Stomach (tissue), 9 donors: Measurements from ENCODE around the gene GSTO2. TPM values are rescaled to one million over a fixed set of nuclear protein-coding genes. Genes with fewer than 3 reads are reported as not detected.

Source experiments
- DNase-seq, 2 donors: peaks; one replicate each; pipeline versions ENCODE4 v3.0.0 to v3.0.0-alpha.2; 2013 to 2019
- H3K27ac ChIP-seq, 5 donors: fragments of 200-600 bp in 4 of 5; sonication (generic) in 4 of 5; one replicate each; pipeline ENCODE4 v1.5.1; 2013 to 2019; ENCODE audit warnings: mild to moderate bottlenecking in 1 of 5, moderate library complexity in 1 of 5
- H3K27me3 ChIP-seq, 3 donors: fragments of 200-600 bp; sonication (generic); one replicate each; pipeline ENCODE4 v1.5.1; 2017 to 2019; ENCODE audit warnings: mixed run types in 1 of 3
- H3K36me3 ChIP-seq, 4 donors: fragments of 200-600 bp; sonication (generic); 1 replicate in 3 of 4; 2 replicates in 1 of 4; pipeline ENCODE4 v1.5.1; 2016 to 2019
- H3K4me1 ChIP-seq, 4 donors: fragments of 200-600 bp; sonication (generic); one replicate each; pipeline ENCODE4 v1.5.1; 2016 to 2019
- H3K4me3 ChIP-seq, 4 donors: fragments of 200-600 bp; sonication (generic) in 3 of 4; one replicate each; pipeline ENCODE4 v1.5.1; 2016 to 2019; ENCODE audit warnings: mild to moderate bottlenecking in 1 of 4
- H3K9me3 ChIP-seq, 4 donors: fragments of 200-600 bp; sonication (generic); one replicate each; pipeline ENCODE4 v1.5.1; 2016 to 2019
- EP300 ChIP-seq: sonication (generic); formaldehyde crosslinking; IDR thresholded peaks from one replicate; pipeline ENCODE4 v1.6.1; 2017; ENCODE audit warnings: antibody characterized with exemption
- POLR2A ChIP-seq, 4 donors: fragments of 450-650 bp; IDR thresholded peaks; one replicate each; pipeline ENCODE4 v1.6.1; 2016; ENCODE audit warnings: antibody characterized with exemption in 4 of 4, control low read depth in 2 of 4, mild to moderate bottlenecking in 1 of 4, moderate library complexity in 1 of 4
- POLR2AphosphoS5 ChIP-seq, 3 donors: sonication (generic); formaldehyde crosslinking; IDR thresholded peaks; one replicate each; pipeline ENCODE4 v1.6.1; 2016; ENCODE audit warnings: antibody characterized with exemption in 3 of 3
- WGBS, 5 donors: extraction: QIAGEN DNeasy Blood & Tissue Kit in 3 of 5; methylation state at CpG; one replicate each; pipeline versions ENCODE4 v1.1.5 to v1.1.7; 2013 to 2018; 5-methylcytosine and 5-hydroxymethylcytosine counted together
- intact Hi-C: fragments of 100-400 bp; cut with DNase I; formaldehyde crosslinking; loops from one replicate; pipeline ENCODE4 v1.15.1; 2023; ENCODE audit warnings: low total_unique reads
- polyA plus RNA-seq, 3 donors: library from polyadenylated mRNA; stranded (reverse); fragments of 200-250 nt; gene quantifications; one replicate each; pipeline ENCODE4 v1.2.3, GENCODE V29; 2013
- total RNA-seq, 5 donors: library from RNA; depleted of rRNA; stranded (reverse); fragments of >200 nt; gene quantifications; one replicate each; pipeline versions ENCODE4 v1.1.0 to v1.2.3, GENCODE V29; 2014 to 2016
- TF ChIP-seq, protein P1 (sequence below), 7 experiments: fragments of 450-650 bp in 4 of 7; fragments of 200-600 bp in 3 of 7; sonication (generic) in 3 of 7; IDR thresholded peaks; one replicate each; pipeline ENCODE4 v1.5.1; 2016 to 2019; ENCODE audit warnings: antibody characterized with exemption in 7 of 7, control low read depth in 2 of 7, mild to moderate bottlenecking in 1 of 7
- donor health status: healthy with polysubstance abuse.
- donor health status: Bipolar disorder and iron deficiency.
- donor health status: healthy.

GSTO2 gene
- total and polyA plus RNA-seq, 8 donors: under 0.01 to 26.6 (median 10.0) TPM

DNA sequence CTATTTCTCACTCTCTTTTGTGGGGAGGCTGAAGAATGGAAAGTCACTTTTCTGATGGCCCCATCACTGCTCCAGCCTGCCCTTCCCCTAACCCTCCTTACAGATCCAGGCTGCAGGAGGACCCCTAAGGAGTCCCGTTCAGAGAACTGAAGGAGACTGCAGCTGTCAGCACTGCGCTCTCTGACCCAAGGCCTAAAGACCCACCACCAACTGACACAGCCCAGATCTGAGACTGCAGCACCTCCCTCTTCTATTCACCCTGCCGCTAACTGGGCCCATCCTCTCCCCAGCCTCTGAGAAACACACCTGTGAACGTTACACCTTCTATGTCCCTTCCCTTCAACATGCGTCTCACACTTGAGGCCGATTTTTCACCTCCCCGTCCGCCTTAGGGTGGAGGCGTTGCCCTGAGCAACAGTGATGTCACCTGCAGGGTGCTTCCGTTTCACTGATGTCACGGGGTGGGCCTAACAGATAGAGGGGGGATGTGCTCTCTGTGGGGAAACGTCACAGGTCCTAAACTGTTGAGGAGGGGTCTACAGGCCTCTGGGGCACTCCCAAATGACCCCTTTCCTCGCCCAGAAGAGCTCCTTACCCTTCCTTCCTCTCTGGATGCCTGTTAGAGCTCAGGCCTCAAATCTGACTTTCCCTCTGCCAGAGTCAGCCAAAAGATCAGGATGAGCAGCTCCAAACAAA is 64.2 kb downstream of the GSTO2 start:
- intact Hi-C loops: no loop called here
- peaks cover 71 to 97% (median 88%) of the 10 kb centered on the region in 4 donors for H3K4me1 ChIP-seq

DNA sequence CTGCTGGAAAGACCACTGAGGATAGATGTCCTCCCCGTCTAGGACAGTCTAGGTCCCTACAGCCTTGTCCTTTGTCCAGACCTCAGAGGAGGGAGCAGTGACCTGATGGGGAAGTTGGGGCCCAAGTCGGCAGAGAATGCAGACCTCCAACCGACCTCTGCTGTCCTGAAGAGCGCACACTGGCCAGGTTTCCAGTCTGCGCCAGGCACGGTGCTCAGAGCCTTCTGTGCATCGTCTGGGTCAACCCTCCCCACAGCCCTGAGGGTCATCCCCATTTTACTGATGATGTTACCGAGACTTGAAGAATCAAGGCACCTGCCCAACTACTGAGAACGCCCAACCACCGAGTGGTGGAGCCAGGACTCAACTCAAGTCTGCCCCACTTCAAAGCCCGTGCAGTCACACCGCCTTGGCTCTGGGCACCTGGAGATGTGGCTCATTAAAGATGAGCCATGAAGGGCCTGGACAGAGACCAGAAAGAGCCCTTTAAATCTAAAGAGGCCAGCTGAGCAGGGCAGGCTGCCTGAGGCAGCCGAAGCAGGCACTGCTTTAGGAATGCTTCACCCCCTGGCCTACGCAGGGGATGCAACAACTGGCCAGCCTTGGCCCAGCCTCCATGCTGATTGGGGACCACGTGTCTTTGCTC is 64.9 kb downstream of the GSTO2 start:
- Histone ChIP-seq H3K4me1 (peaks cover 64 to 91% (median 81%) of the 10 kb centered on the region in 4 donors), H3K4me3 (peak overlapping the region in 1 of 4 donors; percentile 2), H3K36me3 (peaks cover 0 to 8% (median 4%) of the 10 kb centered on the region in 4 donors), H3K9me3 (no peaks in the 10 kb centered on the region), H3K27me3 (no peaks in the 10 kb centered on the region), H3K27ac (peak overlapping the region in 3 of 5 donors; percentile 77 to 84 (median 79))
- DNase-seq: no peak
- intact Hi-C loops: no loop called here
- TF ChIP-seq POLR2AphosphoS5 (IDR thresholded peaks at IDR 0.05) (no peak), EP300 (no peak), POLR2A (IDR thresholded peaks at IDR 0.05) (no peak)
- TF ChIP-seq, protein P1, sequence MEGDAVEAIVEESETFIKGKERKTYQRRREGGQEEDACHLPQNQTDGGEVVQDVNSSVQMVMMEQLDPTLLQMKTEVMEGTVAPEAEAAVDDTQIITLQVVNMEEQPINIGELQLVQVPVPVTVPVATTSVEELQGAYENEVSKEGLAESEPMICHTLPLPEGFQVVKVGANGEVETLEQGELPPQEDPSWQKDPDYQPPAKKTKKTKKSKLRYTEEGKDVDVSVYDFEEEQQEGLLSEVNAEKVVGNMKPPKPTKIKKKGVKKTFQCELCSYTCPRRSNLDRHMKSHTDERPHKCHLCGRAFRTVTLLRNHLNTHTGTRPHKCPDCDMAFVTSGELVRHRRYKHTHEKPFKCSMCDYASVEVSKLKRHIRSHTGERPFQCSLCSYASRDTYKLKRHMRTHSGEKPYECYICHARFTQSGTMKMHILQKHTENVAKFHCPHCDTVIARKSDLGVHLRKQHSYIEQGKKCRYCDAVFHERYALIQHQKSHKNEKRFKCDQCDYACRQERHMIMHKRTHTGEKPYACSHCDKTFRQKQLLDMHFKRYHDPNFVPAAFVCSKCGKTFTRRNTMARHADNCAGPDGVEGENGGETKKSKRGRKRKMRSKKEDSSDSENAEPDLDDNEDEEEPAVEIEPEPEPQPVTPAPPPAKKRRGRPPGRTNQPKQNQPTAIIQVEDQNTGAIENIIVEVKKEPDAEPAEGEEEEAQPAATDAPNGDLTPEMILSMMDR (IDR thresholded peaks at IDR 0.05): no peak
- 82 to 90% (median 88%) methylated on average over 3 to 15 of the region's 15 CpGs for whole genome bisulfite sequencing, 5 donors

More for the DNA sequence above, 64.2 kb downstream of the GSTO2 start:
- Histone ChIP-seq H3K27ac (peak overlapping the region in 4 of 5 donors; percentile 75 to 84 (median 78)), H3K27me3 (no peaks in the 10 kb centered on the region), H3K36me3 (peaks cover 0 to 8% (median 4%) of the 10 kb centered on the region in 4 donors), H3K4me3 (no peak overlapping the region), H3K9me3 (no peaks in the 10 kb centered on the region)
- DNase-seq: peak; percentile 24 to 74
- WGBS, 5 donors: 79 to 90% (median 85%) methylated on average over 13 of the region's 13 CpGs
- no peak for TF ChIP-seq POLR2A (IDR thresholded peaks at IDR 0.05)
- TF ChIP-seq, protein P1 (IDR thresholded peaks at IDR 0.05): no peak
- no peak for TF ChIP-seq EP300
- no peak for TF ChIP-seq POLR2AphosphoS5 (IDR thresholded peaks at IDR 0.05)

DNA sequence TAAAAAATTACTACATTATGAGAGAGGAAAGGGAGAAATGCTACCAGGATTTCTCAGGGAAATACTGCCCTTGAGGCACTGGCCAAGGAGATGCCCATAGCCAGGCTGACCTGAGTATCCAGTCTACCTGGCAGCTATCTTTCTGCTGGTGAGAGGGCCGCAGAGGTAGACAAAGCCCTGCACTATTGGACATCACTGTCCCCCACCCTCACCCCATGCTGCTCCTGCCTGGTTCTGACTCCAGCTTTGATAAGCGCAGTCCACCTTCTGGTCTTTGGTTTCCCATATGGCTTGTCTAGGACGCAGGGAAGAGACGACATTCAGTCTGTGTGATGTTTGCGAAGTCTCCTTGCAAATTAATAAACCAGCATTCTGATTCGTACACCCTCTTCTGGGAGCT is 65.6 kb downstream of the GSTO2 start:
- H3K36me3 ChIP-seq: peaks cover 0 to 8% (median 4%) of the 10 kb centered on the region in 4 donors
- H3K27me3 ChIP-seq: no peaks in the 10 kb centered on the region
- TF ChIP-seq POLR2AphosphoS5 (IDR thresholded peaks at IDR 0.05) (no peak), EP300 (no peak), POLR2A (IDR thresholded peaks at IDR 0.05) (no peak)
- TF ChIP-seq, protein P1 (IDR thresholded peaks at IDR 0.05): no peak
- no peak for DNase-seq
- intact Hi-C loops: no loop called here
- H3K4me3 ChIP-seq: no peak overlapping the region
- 94 to 96% (median 96%) methylated on average over 6 of the region's 6 CpGs for WGBS, 5 donors
- H3K4me1 ChIP-seq: peaks cover 62 to 90% (median 77%) of the 10 kb centered on the region in 4 donors
- no peaks in the 10 kb centered on the region for H3K9me3 ChIP-seq
- H3K27ac ChIP-seq: peak overlapping the region in 1 of 5 donors; percentile 13

DNA sequence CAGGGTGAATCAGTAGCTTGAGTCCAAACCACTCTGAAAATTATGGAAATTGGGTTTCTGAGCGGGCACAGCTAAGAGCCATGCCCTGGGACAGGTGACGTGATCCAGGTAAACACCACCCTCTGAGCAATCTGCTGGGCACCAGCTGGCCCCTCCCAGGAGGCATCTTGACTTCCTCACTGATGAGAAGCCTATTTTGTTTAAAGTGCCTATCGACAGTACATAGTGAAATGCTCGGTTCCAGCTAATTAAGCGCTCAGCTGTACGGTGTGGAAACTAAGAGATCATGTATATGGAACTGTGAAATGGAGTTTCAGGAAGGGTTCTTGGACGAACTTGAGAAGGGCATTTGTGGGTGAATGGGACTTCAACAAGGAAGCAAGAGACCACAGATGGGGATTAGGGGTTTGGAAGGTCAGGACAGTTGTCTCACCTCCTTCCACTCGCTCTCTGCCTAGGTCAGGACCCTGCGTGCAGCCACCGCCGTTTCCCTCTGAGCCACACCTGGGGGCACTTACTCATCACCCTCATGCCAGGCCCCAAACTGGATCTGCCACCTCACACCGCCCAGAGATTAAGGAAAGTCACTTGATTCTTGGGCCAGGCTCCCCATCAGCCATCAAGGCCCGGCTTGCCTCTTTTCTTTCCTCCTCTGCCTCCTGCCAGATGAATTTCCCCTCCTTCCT is 66.1 kb downstream of the GSTO2 start:
- Histone ChIP-seq H3K36me3 (peaks cover 0 to 8% (median 4%) of the 10 kb centered on the region in 4 donors), H3K9me3 (no peaks in the 10 kb centered on the region), H3K4me1 (peaks cover 60 to 90% (median 76%) of the 10 kb centered on the region in 4 donors), H3K27me3 (no peaks in the 10 kb centered on the region), H3K4me3 (peak overlapping the region in 2 of 4 donors; percentile 88 to 94), H3K27ac (peak overlapping the region in 3 of 5 donors; percentile 13 to 100 (median 36))
- TF ChIP-seq POLR2A (IDR thresholded peaks at IDR 0.05): no peak
- TF ChIP-seq POLR2AphosphoS5 (IDR thresholded peaks at IDR 0.05): no peak
- TF ChIP-seq EP300: no peak
- TF ChIP-seq, protein P1 (IDR thresholded peaks at IDR 0.05): no peak
- intact Hi-C loops: no loop called here
- DNase-seq: no peak
- 76 to 86% (median 81%) methylated on average over 13 of the region's 13 CpGs for WGBS, 5 donors
